A549 (cell line): ENCODE data around the gene SH3RF2. TPM values are rescaled to one million over a fixed set of nuclear protein-coding genes. Genes with fewer than 3 reads are reported as not detected.
"Not testable (repeated sequence)": the region's sequence is repeated elsewhere in the genome, so short reads cannot be mapped to it uniquely, and the experiment has no call there.

ENCODE experiments used
- ATAC-seq, 2 experiments: fragments of 200-7000 bp in 1 of 2; fragments of >200 bp in 1 of 2; cut with Nextera tagmentation in 1 of 2; cut with Tn5 transposase in 1 of 2; 3 replicates each; pipeline versions ENCODE4 v1.8.0 to v1.9.1; 2018 to 2020; ENCODE audit warnings: mild to moderate bottlenecking in 1 of 2, moderate library complexity in 1 of 2
- CTCF ChIA-PET: fragments of 300-600 bp; sonication (Branson Sonifier 250); formaldehyde crosslinking; extraction: SDS; loops from one replicate; lab custom pipeline; 2021; ENCODE audit warnings: antibody characterized with exemption, inconsistent platforms; lab: Yijun Ruan, JAX
- POLR2A ChIA-PET: fragments of 350-600 bp; formaldehyde crosslinking; extraction: SDS; loops from one replicate; lab custom pipeline; 2021; ENCODE audit warnings: antibody characterized with exemption, inconsistent platforms; lab: Yijun Ruan, JAX
- DNase-seq, 2 experiments: peaks; one replicate each; pipeline versions ENCODE4 v3.0.0 to v3.0.0-alpha.2; 2011 to 2016; ENCODE audit warnings: low read depth in 1 of 2, low spot score in 1 of 2
- FAIRE-seq: peaks from 2 replicates; lab custom pipeline; 2011; peaks lifted over from hg19 to GRCh38; lab: Jason Lieb, UNC
- H3K27ac ChIP-seq, 2 experiments: fragments of >200 bp; sonication (Bioruptor Twin); formaldehyde crosslinking; 3 replicates each; pipeline ENCODE4 v1.5.1; 2016 to 2017
- H3K4me1 ChIP-seq: fragments of >200 bp; sonication (Bioruptor Twin); formaldehyde crosslinking; 3 replicates; pipeline ENCODE4 v1.6.1; 2016
- H3K4me2 ChIP-seq: fragments of >200 bp; sonication (Bioruptor Twin); formaldehyde crosslinking; 3 replicates; pipeline ENCODE4 v1.6.1; 2016
- H3K4me3 ChIP-seq: fragments of >200 bp; sonication (Bioruptor Twin); formaldehyde crosslinking; 3 replicates; pipeline ENCODE4 v1.5.1; 2016
- H3K9me3 ChIP-seq: fragments of >200 bp; sonication (Bioruptor Twin); formaldehyde crosslinking; 3 replicates; pipeline ENCODE4 v1.6.1; 2016
- CBX8 ChIP-seq: fragments of 200-600 bp; sonication (generic); IDR thresholded peaks from 2 replicates; pipeline ENCODE4 v1.6.1; 2016
- ESRRA ChIP-seq: fragments of 150-350 bp; IDR thresholded peaks from 2 replicates; pipeline ENCODE4 v1.6.1; 2014; ENCODE audit warnings: mild to moderate bottlenecking, low read length, borderline replicate concordance
- HOXA7 ChIP-seq: fragments of 250-450 bp; sonication (Bioruptor Pico); IDR thresholded peaks from 2 replicates; pipeline ENCODE4 v1.5.0; 2020; ENCODE audit warnings: mild to moderate bottlenecking, moderate library complexity
- HOXB13 ChIP-seq: fragments of 250-450 bp; sonication (Bioruptor Pico); IDR thresholded peaks from 2 replicates; pipeline ENCODE4 v1.5.0; 2020; ENCODE audit warnings: low read depth, mild to moderate bottlenecking, moderate library complexity
- JUNB ChIP-seq: fragments of >200 bp; sonication (Bioruptor Twin); formaldehyde crosslinking; IDR thresholded peaks from 2 replicates; pipeline ENCODE4 v1.6.1; 2016
- POLR2A ChIP-seq: IDR thresholded peaks from 2 replicates; pipeline ENCODE4 v1.6.1; 2012; ENCODE audit warnings: mild to moderate bottlenecking, low read length
- RARB ChIP-seq: fragments of 250-450 bp; sonication (Bioruptor Pico); IDR thresholded peaks from 2 replicates; pipeline ENCODE4 v1.8.0; 2021; ENCODE audit warnings: mild to moderate bottlenecking, moderate library complexity
- RFX5 ChIP-seq: fragments of 450-650 bp; IDR thresholded peaks from 2 replicates; pipeline ENCODE4 v1.7.1; 2014; ENCODE audit warnings: antibody characterized with exemption, mild to moderate bottlenecking, moderate library complexity
- RNF2 ChIP-seq: fragments of 200-600 bp; sonication (generic); IDR thresholded peaks from 2 replicates; pipeline ENCODE4 v1.6.1; 2016; ENCODE audit warnings: low read depth, mild to moderate bottlenecking, antibody characterized with exemption, moderate library complexity, borderline replicate concordance
- SMC3 ChIP-seq: fragments of >200 bp; sonication (Bioruptor Twin); formaldehyde crosslinking; IDR thresholded peaks from 3 replicates; pipeline ENCODE4 v1.6.1; 2018; ENCODE audit warnings: inconsistent platforms
- TFCP2L1 ChIP-seq: fragments of 250-450 bp; sonication (Bioruptor Pico); IDR thresholded peaks from 2 replicates; pipeline ENCODE4 v1.5.0; 2021; ENCODE audit warnings: mild to moderate bottlenecking
- ZNF302 ChIP-seq: fragments of 250-450 bp; sonication (Bioruptor Pico); IDR thresholded peaks from 2 replicates; pipeline ENCODE4 v1.9.0; 2021; ENCODE audit warnings: inconsistent platforms, mild to moderate bottlenecking, moderate library complexity
- WGBS: methylation state at CpG from one replicate; pipeline ENCODE4 v1.1.6; 2017; ENCODE audit errors: missing lambda C conversion rate; 5-methylcytosine and 5-hydroxymethylcytosine counted together
- polyA plus RNA-seq, 4 experiments: library from polyadenylated mRNA; depleted of rRNA in 3 of 4; stranded (reverse); fragments of >200 nt; fragmentation: RNase III in 1 of 4; extraction: RNeasy Plus Mini Kit Qiagen cat#74134 plus additional on column Dnase treatment in 1 of 4; gene quantifications; 2 replicates in 3 of 4; 3 replicates in 1 of 4; pipeline ENCODE4 v1.2.3, GENCODE V29; 2011 to 2017
- TF ChIP-seq, protein P1 (sequence below): fragments of 150-350 bp; IDR thresholded peaks from 2 replicates; pipeline ENCODE4 v1.6.1; 2014; ENCODE audit warnings: low read depth, mild to moderate bottlenecking, low read length
- TF ChIP-seq, protein P2 (sequence below): IDR thresholded peaks from 2 replicates; pipeline ENCODE4 v1.6.1; 2012
- TF ChIP-seq, protein P3 (sequence below): fragments of >200 bp; sonication (Bioruptor Twin); formaldehyde crosslinking; IDR thresholded peaks from 3 replicates; pipeline ENCODE4 v1.5.1; 2016
- TF ChIP-seq, protein P4 (sequence below): fragments of >200 bp; sonication (Bioruptor Twin); formaldehyde crosslinking; IDR thresholded peaks from 3 replicates; pipeline ENCODE4 v1.6.1; 2016

The SH3RF2 gene
- polyA plus RNA-seq, 2 of the 4 experiments (the other 2 are of a cell fraction): 4.1 to 6.0 TPM

DNA sequence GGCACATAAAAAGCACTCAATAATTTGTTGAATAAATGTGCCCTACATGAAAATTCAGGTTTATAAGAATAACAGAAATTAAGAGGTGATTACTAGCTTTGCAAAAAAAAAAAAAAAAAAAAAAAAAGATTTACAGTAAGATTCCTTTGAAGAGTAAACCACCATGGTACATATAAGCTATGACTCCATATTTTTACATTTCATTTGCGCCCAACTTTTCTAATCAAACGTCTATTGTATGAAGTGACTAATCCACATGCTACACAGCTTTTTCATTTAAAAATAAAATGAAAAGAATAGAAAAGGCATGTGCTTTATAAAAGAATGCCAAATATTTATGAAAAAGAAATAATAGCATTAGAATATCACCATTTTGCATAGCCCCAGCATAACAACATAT, 169.1 kb downstream of the SH3RF2 start, which contains the start of gene PLAC8L1:
TSS of gene PLAC8L1 (minus strand) at position 101 of the 400 bp plus-strand sequence. CDS start 1,266 bp downstream, outside the sequence.
- no peak within 1 kb of the TSS for H3K4me3 ChIP-seq
- DNase-seq: no peak
- WGBS: 89% methylated on average over 2 of the region's 2 CpGs
- no peaks in the 10 kb centered on the region for H3K9me3 ChIP-seq
- ATAC-seq: no peak
- CTCF ChIA-PET: interaction anchor here (0.7 to 1.7 kb wide), 2 partner anchors 8 to 1901 kb away, joined by 3 to 5 read pairs; no protein-coding TSS in a partner anchor
- H3K4me2 ChIP-seq: no peak within 1 kb of the TSS
- TF ChIP-seq POLR2A: no peak
- TF ChIP-seq, protein P1, sequence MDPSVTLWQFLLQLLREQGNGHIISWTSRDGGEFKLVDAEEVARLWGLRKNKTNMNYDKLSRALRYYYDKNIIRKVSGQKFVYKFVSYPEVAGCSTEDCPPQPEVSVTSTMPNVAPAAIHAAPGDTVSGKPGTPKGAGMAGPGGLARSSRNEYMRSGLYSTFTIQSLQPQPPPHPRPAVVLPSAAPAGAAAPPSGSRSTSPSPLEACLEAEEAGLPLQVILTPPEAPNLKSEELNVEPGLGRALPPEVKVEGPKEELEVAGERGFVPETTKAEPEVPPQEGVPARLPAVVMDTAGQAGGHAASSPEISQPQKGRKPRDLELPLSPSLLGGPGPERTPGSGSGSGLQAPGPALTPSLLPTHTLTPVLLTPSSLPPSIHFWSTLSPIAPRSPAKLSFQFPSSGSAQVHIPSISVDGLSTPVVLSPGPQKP: no peak
- no peak for TF ChIP-seq ZNF302 (CRISPR knock-in tag)
- no peak for TF ChIP-seq JUNB
- POLR2A ChIA-PET: interaction anchor here (0.5 kb wide), 1 partner anchor 32 kb away, joined by 4 read pairs; no protein-coding TSS in a partner anchor
- FAIRE-seq: no peak
- H3K4me1 ChIP-seq: no peaks in the 10 kb centered on the region
- no peak within 1 kb of the TSS for H3K27ac ChIP-seq

DNA sequence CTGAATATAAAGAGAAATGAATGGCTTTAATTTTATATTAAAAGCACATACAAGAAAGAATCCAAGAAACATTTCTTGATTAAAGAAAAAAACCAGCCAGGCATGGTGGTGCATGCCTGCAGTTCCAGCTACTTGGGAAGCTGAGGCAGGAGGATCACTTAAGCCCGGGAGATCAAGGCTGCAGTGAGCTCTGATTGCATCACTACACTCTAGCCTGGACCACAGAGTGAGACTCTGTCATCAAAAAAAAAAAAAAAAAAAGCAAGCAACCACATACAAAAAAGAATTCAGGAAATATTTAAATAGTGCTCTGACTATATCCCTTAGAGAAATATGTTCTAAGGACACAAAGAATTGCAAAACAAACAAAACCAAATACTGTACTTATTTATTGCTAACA, 171.5 kb downstream of the SH3RF2 start:
- Histone ChIP-seq H3K4me2 (no peak overlapping the region), H3K4me1 (no peaks in the 10 kb centered on the region), H3K27ac (no peak overlapping the region), H3K9me3 (no peaks in the 10 kb centered on the region), H3K4me3 (no peak overlapping the region)
- DNase-seq (no peak), ATAC-seq (no peak), FAIRE-seq (no peak)
- no peak for TF ChIP-seq ESRRA
- TF ChIP-seq, protein P2, sequence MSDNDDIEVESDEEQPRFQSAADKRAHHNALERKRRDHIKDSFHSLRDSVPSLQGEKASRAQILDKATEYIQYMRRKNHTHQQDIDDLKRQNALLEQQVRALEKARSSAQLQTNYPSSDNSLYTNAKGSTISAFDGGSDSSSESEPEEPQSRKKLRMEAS: no peak
- no peak for TF ChIP-seq RFX5
- no peak for TF ChIP-seq SMC3
- TF ChIP-seq, protein P3, sequence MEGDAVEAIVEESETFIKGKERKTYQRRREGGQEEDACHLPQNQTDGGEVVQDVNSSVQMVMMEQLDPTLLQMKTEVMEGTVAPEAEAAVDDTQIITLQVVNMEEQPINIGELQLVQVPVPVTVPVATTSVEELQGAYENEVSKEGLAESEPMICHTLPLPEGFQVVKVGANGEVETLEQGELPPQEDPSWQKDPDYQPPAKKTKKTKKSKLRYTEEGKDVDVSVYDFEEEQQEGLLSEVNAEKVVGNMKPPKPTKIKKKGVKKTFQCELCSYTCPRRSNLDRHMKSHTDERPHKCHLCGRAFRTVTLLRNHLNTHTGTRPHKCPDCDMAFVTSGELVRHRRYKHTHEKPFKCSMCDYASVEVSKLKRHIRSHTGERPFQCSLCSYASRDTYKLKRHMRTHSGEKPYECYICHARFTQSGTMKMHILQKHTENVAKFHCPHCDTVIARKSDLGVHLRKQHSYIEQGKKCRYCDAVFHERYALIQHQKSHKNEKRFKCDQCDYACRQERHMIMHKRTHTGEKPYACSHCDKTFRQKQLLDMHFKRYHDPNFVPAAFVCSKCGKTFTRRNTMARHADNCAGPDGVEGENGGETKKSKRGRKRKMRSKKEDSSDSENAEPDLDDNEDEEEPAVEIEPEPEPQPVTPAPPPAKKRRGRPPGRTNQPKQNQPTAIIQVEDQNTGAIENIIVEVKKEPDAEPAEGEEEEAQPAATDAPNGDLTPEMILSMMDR: no peak
- TF ChIP-seq, protein P1: no peak
- TF ChIP-seq TFCP2L1: no peak
- TF ChIP-seq, protein P4, sequence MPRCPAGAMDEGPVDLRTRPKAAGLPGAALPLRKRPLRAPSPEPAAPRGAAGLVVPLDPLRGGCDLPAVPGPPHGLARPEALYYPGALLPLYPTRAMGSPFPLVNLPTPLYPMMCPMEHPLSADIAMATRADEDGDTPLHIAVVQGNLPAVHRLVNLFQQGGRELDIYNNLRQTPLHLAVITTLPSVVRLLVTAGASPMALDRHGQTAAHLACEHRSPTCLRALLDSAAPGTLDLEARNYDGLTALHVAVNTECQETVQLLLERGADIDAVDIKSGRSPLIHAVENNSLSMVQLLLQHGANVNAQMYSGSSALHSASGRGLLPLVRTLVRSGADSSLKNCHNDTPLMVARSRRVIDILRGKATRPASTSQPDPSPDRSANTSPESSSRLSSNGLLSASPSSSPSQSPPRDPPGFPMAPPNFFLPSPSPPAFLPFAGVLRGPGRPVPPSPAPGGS: no peak
- TF ChIP-seq CBX8: no peak
- no peak for TF ChIP-seq HOXB13 (CRISPR knock-in tag)
- no peak for TF ChIP-seq HOXA7 (CRISPR knock-in tag)
- TF ChIP-seq RNF2: no peak
- TF ChIP-seq RARB (CRISPR knock-in tag): no peak
- ChIA-PET CTCF (no interaction called here), POLR2A (no interaction called here)
- WGBS: 58% methylated on average over 1 of the region's 1 CpG

DNA sequence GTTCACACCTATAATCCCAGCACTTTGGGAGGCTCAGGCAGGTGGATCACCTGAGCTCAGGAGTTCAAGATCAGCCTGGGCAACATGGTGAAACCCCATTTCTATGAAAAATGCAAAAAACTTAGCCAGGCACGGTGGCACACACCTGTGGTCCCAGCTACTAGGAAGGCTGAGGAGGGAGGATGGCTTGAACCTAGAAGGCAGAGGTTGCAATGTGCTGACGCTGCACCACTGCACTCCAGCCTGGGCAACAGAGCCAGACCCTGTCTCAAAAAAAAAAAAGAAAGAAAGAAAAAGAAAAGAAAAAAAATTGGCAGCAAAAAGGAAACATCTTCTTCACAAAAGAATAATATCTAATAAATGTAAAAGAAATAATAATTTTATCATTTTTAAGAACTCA, 172.5 kb downstream of the SH3RF2 start:
- H3K4me2 ChIP-seq, H3K9me3 ChIP-seq, POLR2A ChIA-PET, DNase-seq, H3K27ac ChIP-seq, H3K4me1 ChIP-seq, FAIRE-seq, H3K4me3 ChIP-seq, CTCF ChIA-PET, ATAC-seq: not testable (repeated sequence)
- 88% methylated on average over 2 of the region's 2 CpGs for WGBS
